ENCODE measurements around the gene RBBP4. TPM values are rescaled to one million over a fixed set of nuclear protein-coding genes. Genes with fewer than 3 reads are reported as not detected.
A peak's percentile ranks its signal among the peaks of the same experiment; 100 is the strongest.

Gene RBBP4
- total RNA-seq (2021) (496 and 513 TPM in 2 replicates), Bru-seq, nascent RNA (percentile 97 among the genes with signal in this experiment), BruChase-seq, experiment 1, labeled RNA remaining after a 2-hour chase (percentile 98 among the genes with signal in this experiment), BruChase-seq, experiment 2, labeled RNA remaining after a 6-hour chase (percentile 99 among the genes with signal in this experiment)
- long read RNA-seq, full-length matches to known transcripts = 633 of 687 reads
- long read RNA-seq, partial matches to known transcripts = 21 of 687 reads
- long read RNA-seq, other reads (novel, unspliced or antisense) = 33 of 687 reads

- H3K9me3 ChIP-seq (ENCODE audit: low read depth, low read length, poor library complexity, severe bottlenecking) = no peaks in the 10 kb centered on the region
- intact Hi-C loops (cut with micrococcal nuclease; ENCODE audit: unreplicated experiment) = loop anchor here (10.0 kb wide), 1 partner anchor 126 kb away; no protein-coding TSS in a partner anchor
- BruUV-seq (replicated peaks) = no TSS peak
- peak; percentile 99 for DNase-seq (ENCODE audit: low spot score)
- H3K27ac ChIP-seq (ENCODE audit: low read depth, low read length, poor library complexity, severe bottlenecking) = peak within 1 kb of the TSS; percentile 99
- peak within 1 kb of the TSS; percentile 91 for H3K4me3 ChIP-seq (ENCODE audit: low read depth, low read length, poor library complexity, severe bottlenecking)
- ChIA-PET CTCF (interaction anchor here (1.2 kb wide), 1 partner anchor 130 kb away, joined by 20 read pairs; no protein-coding TSS in a partner anchor), POLR2A (ENCODE audit: low non-redundant PET) (interaction anchor here (0.6 kb wide), 2 partner anchors 131 to 226 kb away, joined by 3 to 9 read pairs; no protein-coding TSS in a partner anchor)
- H3K36me3 ChIP-seq (ENCODE audit: insufficient read depth, low read length, poor library complexity, severe bottlenecking) = peaks cover 44% of the 10 kb centered on the region
- TF ChIP-seq CTCF (conservative IDR thresholded peaks at IDR 0.05; ENCODE audit: low read depth, low read length) (no peak), EZH2 (IDR thresholded peaks at IDR 0.05; ENCODE audit: borderline replicate concordance, low read depth, low read length, poor library complexity, severe bottlenecking) (no peak)
- no peaks in the 10 kb centered on the region for H3K27me3 ChIP-seq (replicated peaks; ENCODE audit: insufficient read depth, low read depth, low read length, poor library complexity)
- H3K4me1 ChIP-seq (ENCODE audit: insufficient read depth, low read length, poor library complexity, severe bottlenecking) = peaks cover 28% of the 10 kb centered on the region
These were observed at the start of gene RBBP4 for GRCh38 chr1:32650752-32651460. Gene RBBP4, plus strand, starts transcription at chr1:32651208. Its CDS starts 99 bp downstream, at chr1:32651307.

GRCh38 chr1:32605711-32606424 lies 45.1 kb upstream of the RBBP4 start:
- no peak for DNase-seq (ENCODE audit: low spot score)
- TF ChIP-seq CTCF (conservative IDR thresholded peaks at IDR 0.05; ENCODE audit: low read depth, low read length) (no peak), EZH2 (IDR thresholded peaks at IDR 0.05; ENCODE audit: borderline replicate concordance, low read depth, low read length, poor library complexity, severe bottlenecking) (no peak)
- no peak overlapping the region for H3K27ac ChIP-seq (ENCODE audit: low read depth, low read length, poor library complexity, severe bottlenecking)
- H3K4me1 ChIP-seq (ENCODE audit: insufficient read depth, low read length, poor library complexity, severe bottlenecking) = no peaks in the 10 kb centered on the region
- ChIA-PET POLR2A (ENCODE audit: low non-redundant PET) (no interaction called here), CTCF (interaction anchor here (0.6 kb wide), 1 partner anchor 85 kb away, joined by 4 read pairs; no protein-coding TSS in a partner anchor)
- H3K4me3 ChIP-seq (ENCODE audit: low read depth, low read length, poor library complexity, severe bottlenecking) = no peak overlapping the region
- no peaks in the 10 kb centered on the region for H3K27me3 ChIP-seq (replicated peaks; ENCODE audit: insufficient read depth, low read depth, low read length, poor library complexity)
- BruUV-seq (replicated peaks) = no TSS peak
- no peaks in the 10 kb centered on the region for H3K9me3 ChIP-seq (ENCODE audit: low read depth, low read length, poor library complexity, severe bottlenecking)
- intact Hi-C loops (cut with micrococcal nuclease; ENCODE audit: unreplicated experiment) = no loop called here
- H3K36me3 ChIP-seq (ENCODE audit: insufficient read depth, low read length, poor library complexity, severe bottlenecking) = no peaks in the 10 kb centered on the region

- POLR2A ChIA-PET (ENCODE audit: low non-redundant PET) = no interaction called here
- intact Hi-C loops (cut with micrococcal nuclease; ENCODE audit: unreplicated experiment) = no loop called here
- H3K9me3 ChIP-seq (ENCODE audit: low read depth, low read length, poor library complexity, severe bottlenecking) = no peaks in the 10 kb centered on the region
- H3K27ac ChIP-seq (ENCODE audit: low read depth, low read length, poor library complexity, severe bottlenecking) = no peak overlapping the region
- no peak for DNase-seq (ENCODE audit: low spot score)
- no peaks in the 10 kb centered on the region for H3K36me3 ChIP-seq (ENCODE audit: insufficient read depth, low read length, poor library complexity, severe bottlenecking)
- TF ChIP-seq EZH2 (IDR thresholded peaks at IDR 0.05; ENCODE audit: borderline replicate concordance, low read depth, low read length, poor library complexity, severe bottlenecking) (no peak), CTCF (conservative IDR thresholded peaks at IDR 0.05; ENCODE audit: low read depth, low read length) (no peak)
- CTCF ChIA-PET = no interaction called here
- no peaks in the 10 kb centered on the region for H3K4me1 ChIP-seq (ENCODE audit: insufficient read depth, low read length, poor library complexity, severe bottlenecking)
- no peak overlapping the region for H3K4me3 ChIP-seq (ENCODE audit: low read depth, low read length, poor library complexity, severe bottlenecking)
- no TSS peak for BruUV-seq (replicated peaks)
- H3K27me3 ChIP-seq (replicated peaks; ENCODE audit: insufficient read depth, low read depth, low read length, poor library complexity) = no peaks in the 10 kb centered on the region
These were observed 44.2 kb upstream of the RBBP4 start for GRCh38 chr1:32606565-32607371.
